D721Med (cell line): ENCODE results near the gene ZFPM1.

Experiments
- DNase-seq: peaks from one replicate; pipeline ENCODE4 v3.0.0; 2011; ENCODE audit warnings: low spot score; ENCODE audit not compliant: insufficient read length
- FAIRE-seq: peaks from 2 replicates; lab custom pipeline; 2011; peaks lifted over from hg19 to GRCh38; lab: Jason Lieb, UNC
- TF ChIP-seq, protein P1 (sequence below): IDR thresholded peaks from 2 replicates; pipeline ENCODE4 v1.5.1; 2012; ENCODE audit warnings: mild to moderate bottlenecking, control low read depth; ENCODE audit not compliant: insufficient read depth; ENCODE audit errors: missing control alignments

ZFPM1 gene

GRCh38 chr16:88529596-88529995 is 76.5 kb downstream of the ZFPM1 start:
- DNase-seq (no peak), FAIRE-seq (no peak)
- TF ChIP-seq, protein P1, sequence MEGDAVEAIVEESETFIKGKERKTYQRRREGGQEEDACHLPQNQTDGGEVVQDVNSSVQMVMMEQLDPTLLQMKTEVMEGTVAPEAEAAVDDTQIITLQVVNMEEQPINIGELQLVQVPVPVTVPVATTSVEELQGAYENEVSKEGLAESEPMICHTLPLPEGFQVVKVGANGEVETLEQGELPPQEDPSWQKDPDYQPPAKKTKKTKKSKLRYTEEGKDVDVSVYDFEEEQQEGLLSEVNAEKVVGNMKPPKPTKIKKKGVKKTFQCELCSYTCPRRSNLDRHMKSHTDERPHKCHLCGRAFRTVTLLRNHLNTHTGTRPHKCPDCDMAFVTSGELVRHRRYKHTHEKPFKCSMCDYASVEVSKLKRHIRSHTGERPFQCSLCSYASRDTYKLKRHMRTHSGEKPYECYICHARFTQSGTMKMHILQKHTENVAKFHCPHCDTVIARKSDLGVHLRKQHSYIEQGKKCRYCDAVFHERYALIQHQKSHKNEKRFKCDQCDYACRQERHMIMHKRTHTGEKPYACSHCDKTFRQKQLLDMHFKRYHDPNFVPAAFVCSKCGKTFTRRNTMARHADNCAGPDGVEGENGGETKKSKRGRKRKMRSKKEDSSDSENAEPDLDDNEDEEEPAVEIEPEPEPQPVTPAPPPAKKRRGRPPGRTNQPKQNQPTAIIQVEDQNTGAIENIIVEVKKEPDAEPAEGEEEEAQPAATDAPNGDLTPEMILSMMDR: no peak

DNA sequence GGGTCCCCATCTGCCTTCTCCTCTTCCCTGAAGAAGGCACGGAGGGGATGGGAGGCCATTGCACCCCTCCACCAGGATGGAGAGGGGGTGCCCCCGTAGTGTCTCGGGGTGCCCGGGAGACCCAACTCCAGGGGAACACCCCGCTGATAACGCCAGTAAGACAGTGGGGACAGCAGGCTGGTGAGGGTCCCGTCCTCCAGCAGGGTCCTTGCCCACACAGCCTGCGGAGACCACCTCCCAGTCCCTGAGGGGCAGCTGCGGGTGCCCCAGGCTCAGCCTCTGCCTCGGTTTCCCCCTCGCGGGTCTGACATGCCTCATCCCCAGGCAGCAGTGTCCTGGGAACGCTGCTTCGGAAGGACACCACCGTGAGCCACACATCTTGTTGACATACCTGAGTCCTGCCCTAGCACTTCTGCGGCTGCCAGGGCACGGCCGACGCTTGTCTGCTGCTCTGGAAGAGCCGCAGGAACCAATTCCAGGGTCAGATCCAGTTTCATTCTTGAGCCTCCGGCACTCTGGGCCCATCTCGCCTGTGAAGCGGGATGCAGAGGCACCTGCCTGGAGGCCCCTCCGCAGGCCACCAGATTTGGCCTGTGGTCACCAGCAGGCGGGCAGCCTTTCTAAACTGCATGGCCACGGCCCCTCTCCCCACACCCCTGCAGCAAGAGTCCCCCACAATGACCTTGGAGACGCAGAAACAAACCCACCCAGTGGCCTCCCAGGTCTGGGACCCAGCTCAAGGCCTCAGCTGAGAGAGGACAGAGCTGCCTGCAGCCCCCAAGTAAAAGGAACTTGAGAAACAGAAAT is 77.2 kb downstream of the ZFPM1 start:
- FAIRE-seq: no peak
- no peak for DNase-seq
- TF ChIP-seq, protein P1: no peak

- DNase-seq (no peak), FAIRE-seq (no peak)
Measured at GRCh38 chr16:88530858-88531203, 77.8 kb downstream of the ZFPM1 start.

DNA sequence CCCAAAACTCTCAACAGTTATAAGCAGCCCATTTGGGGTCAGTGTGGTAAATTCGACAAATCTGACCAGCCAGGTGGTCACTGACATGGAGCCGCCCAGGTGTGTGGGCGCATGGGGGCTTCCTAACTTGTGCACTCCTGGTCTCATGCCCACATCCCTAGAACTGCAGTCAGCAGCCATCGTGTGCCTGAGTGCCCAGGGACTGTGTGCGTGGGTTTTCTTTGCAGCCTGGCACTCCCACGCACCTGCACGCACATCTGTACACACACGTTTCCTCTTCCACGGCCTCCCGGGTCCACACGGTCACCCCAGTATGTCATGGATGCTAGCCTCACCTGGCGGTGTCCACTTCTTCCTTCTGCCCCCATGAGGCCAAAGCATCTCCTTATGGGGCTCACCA is 78.3 kb downstream of the ZFPM1 start:
- FAIRE-seq (no peak), DNase-seq (no peak)
- TF ChIP-seq, protein P1: no peak

More at GRCh38 chr16:88530858-88531203, 77.8 kb downstream of the ZFPM1 start:
- TF ChIP-seq, protein P1: no peak

GRCh38 chr16:88531931-88532433 is 78.9 kb downstream of the ZFPM1 start:
- no peak for DNase-seq
- no peak for FAIRE-seq
- TF ChIP-seq, protein P1: no peak

DNA sequence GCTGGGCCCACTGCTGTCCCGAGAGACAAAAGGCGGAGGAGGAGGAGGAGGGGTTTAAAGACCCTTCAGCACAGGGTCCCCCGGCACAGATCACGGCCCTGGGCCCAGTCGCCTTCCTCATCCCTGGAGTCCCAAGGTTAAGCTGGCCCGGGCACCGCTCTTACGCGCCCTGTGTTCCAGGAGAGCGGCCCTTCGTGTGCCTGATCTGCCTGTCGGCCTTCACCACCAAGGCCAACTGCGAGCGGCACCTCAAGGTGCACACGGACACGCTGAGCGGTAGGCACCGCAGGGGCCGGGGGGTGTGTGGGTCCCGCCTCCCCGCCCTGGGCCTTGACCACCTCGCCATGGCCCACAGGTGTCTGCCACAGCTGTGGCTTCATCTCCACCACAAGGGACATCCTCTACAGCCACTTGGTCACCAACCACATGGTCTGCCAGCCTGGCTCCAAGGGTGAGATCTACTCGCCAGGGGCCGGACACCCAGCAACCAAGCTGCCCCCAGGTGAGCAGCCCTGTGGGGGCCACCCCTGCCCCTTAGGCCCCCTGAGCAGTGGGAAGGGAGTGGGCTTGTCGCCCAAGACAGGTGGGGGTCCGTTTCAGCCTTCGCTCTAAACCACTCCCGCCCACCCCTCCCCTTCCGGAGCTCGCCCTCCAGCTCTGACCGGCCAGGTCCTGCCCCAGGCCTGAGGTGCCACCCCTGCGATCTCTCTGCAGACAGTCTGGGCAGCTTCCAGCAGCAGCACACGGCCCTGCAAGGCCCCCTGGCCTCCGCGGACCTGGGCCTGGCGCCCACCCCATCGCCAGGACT is 79.6 kb downstream of the ZFPM1 start:
- TF ChIP-seq, protein P1: no peak
- DNase-seq: no peak
- FAIRE-seq: no peak
